ENCODE data around the gene WIPF1. TPM values are rescaled to one million over a fixed set of nuclear protein-coding genes. Genes with fewer than 3 reads are reported as not detected.
"Not testable (repeated sequence)": the region's sequence is repeated elsewhere in the genome, so short reads cannot be mapped to it uniquely, and the experiment has no call there.

WIPF1 gene
- total and polyA plus RNA-seq, 4 experiments from 2014 or later: 79.2 to 484 (median 326) TPM

- Mint-ChIP-seq H3K36me3 (peaks cover 4 to 13% of the 10 kb centered on the region in 2 donors), H3K27ac (peak overlapping the region in 2 of 7 donors; percentile 13 to 22), H3K4me1 (peaks cover 16 to 20% (median 16%) of the 10 kb centered on the region in 4 donors)
- POLR2A ChIA-PET (ENCODE audit: partially characterized antibody): interaction anchor here (1.1 to 1.8 kb wide), 4 partner anchors 10 to 61 kb away, joined by 3 to 5 read pairs (median 4); partner anchors contain the start of gene GPR155
- H3K36me3 ChIP-seq (ENCODE audit: insufficient read depth, low read length); intact Hi-C loops (cut with micrococcal nuclease); H3K4me3 ChIP-seq (ENCODE audit: low read length in 2 of 2); H3K9me3 ChIP-seq (ENCODE audit: control insufficient read depth in 1 of 2, low read length in 2 of 2); H3K9me3 Mint-ChIP-seq; H3K4me1 ChIP-seq (ENCODE audit: insufficient read depth, low read length); H3K27ac ChIP-seq (ENCODE audit: low read depth, low read length); H3K27me3 Mint-ChIP-seq; H3K4me3 Mint-ChIP-seq; H3K27me3 ChIP-seq (ENCODE audit: insufficient read depth, low read length); DNase-seq: not testable (repeated sequence)
- CTCF ChIA-PET (ENCODE audit: partially characterized antibody): interaction anchor here (0.7 to 3.2 kb wide), 6 partner anchors 49 to 86 kb away, joined by 3 to 58 read pairs (median 6); partner anchors contain the start of gene GPR155
Measured at GRCh38 chr2:174548021-174548420, 49.6 kb downstream of the WIPF1 start.

GRCh38 chr2:174546519-174547506, 50.8 kb downstream of the WIPF1 start:
- no peak overlapping the region for H3K4me3 ChIP-seq (ENCODE audit: low read length in 2 of 2)
- POLR2A ChIA-PET (ENCODE audit: partially characterized antibody): interaction anchor here (0.6 to 1.8 kb wide), 11 partner anchors 8 to 167 kb away, joined by 3 to 6 read pairs (median 3); partner anchors contain the start of gene GPR155

GRCh38 chr2:174545240-174545639, 52.4 kb downstream of the WIPF1 start:
- Histone ChIP-seq H3K9me3 (ENCODE audit: control insufficient read depth in 1 of 2, low read length in 2 of 2) (no peaks in the 10 kb centered on the region), H3K36me3 (ENCODE audit: insufficient read depth, low read length) (no peaks in the 10 kb centered on the region), H3K4me1 (ENCODE audit: insufficient read depth, low read length) (no peaks in the 10 kb centered on the region), H3K27ac (ENCODE audit: low read depth, low read length) (no peak overlapping the region), H3K4me3 (ENCODE audit: low read length in 2 of 2) (no peak overlapping the region), H3K27me3 (ENCODE audit: insufficient read depth, low read length) (no peaks in the 10 kb centered on the region)
- no peak overlapping the region for H3K4me3 Mint-ChIP-seq
- H3K36me3 Mint-ChIP-seq: peaks cover 4 to 13% of the 10 kb centered on the region in 2 donors
- CTCF ChIA-PET (ENCODE audit: partially characterized antibody): no interaction called here
- peak overlapping the region in 2 of 7 donors; percentile 13 to 41 for H3K27ac Mint-ChIP-seq
- H3K27me3 Mint-ChIP-seq: no peaks in the 10 kb centered on the region
- peaks cover 0 to 8% (median 5%) of the 10 kb centered on the region in 4 donors for H3K4me1 Mint-ChIP-seq
- intact Hi-C loops (cut with micrococcal nuclease): no loop called here
- DNase-seq: no peak
- POLR2A ChIA-PET (ENCODE audit: partially characterized antibody): no interaction called here
- peaks cover 0 to 2% (median 0%) of the 10 kb centered on the region in 8 donors for H3K9me3 Mint-ChIP-seq

More at GRCh38 chr2:174546519-174547506, 50.8 kb downstream of the WIPF1 start:
- peak in 3 of 5 donors; percentile 15 to 34 (median 28) for DNase-seq
- Histone ChIP-seq H3K27me3 (ENCODE audit: insufficient read depth, low read length) (no peaks in the 10 kb centered on the region), H3K36me3 (ENCODE audit: insufficient read depth, low read length) (no peaks in the 10 kb centered on the region), H3K9me3 (ENCODE audit: control insufficient read depth in 1 of 2, low read length in 2 of 2) (no peaks in the 10 kb centered on the region), H3K4me1 (ENCODE audit: insufficient read depth, low read length) (no peaks in the 10 kb centered on the region), H3K27ac (ENCODE audit: low read depth, low read length) (no peak overlapping the region)
- Mint-ChIP-seq H3K36me3 (peaks cover 4 to 13% of the 10 kb centered on the region in 2 donors), H3K27ac (peak overlapping the region; percentile 0 to 84 (median 42)), H3K27me3 (no peaks in the 10 kb centered on the region), H3K4me1 (peaks cover 5 to 10% (median 9%) of the 10 kb centered on the region in 4 donors), H3K4me3 (peak overlapping the region in 1 of 8 donors; percentile 63), H3K9me3 (peaks cover 0 to 2% (median 0%) of the 10 kb centered on the region in 8 donors)
- intact Hi-C loops (cut with micrococcal nuclease): loop anchor here (1.0 kb wide), 1 partner anchor 85 kb away; no protein-coding TSS in a partner anchor
- CTCF ChIA-PET (ENCODE audit: partially characterized antibody): interaction anchor here (0.6 to 3.2 kb wide), 8 partner anchors 9 to 90 kb away, joined by 3 to 58 read pairs (median 6); partner anchors contain the start of gene GPR155

- H3K9me3 Mint-ChIP-seq: peaks cover 0 to 2% (median 0%) of the 10 kb centered on the region in 8 donors
- H3K27me3 ChIP-seq (ENCODE audit: insufficient read depth, low read length): no peaks in the 10 kb centered on the region
- CTCF ChIA-PET (ENCODE audit: partially characterized antibody): no interaction called here
- H3K36me3 ChIP-seq (ENCODE audit: insufficient read depth, low read length): no peaks in the 10 kb centered on the region
- no peak overlapping the region for H3K4me3 ChIP-seq (ENCODE audit: low read length in 2 of 2)
- POLR2A ChIA-PET (ENCODE audit: partially characterized antibody): no interaction called here
- no peaks in the 10 kb centered on the region for H3K9me3 ChIP-seq (ENCODE audit: control insufficient read depth in 1 of 2, low read length in 2 of 2)
- no peaks in the 10 kb centered on the region for H3K4me1 ChIP-seq (ENCODE audit: insufficient read depth, low read length)
- no peaks in the 10 kb centered on the region for H3K27me3 Mint-ChIP-seq
- H3K4me1 Mint-ChIP-seq: peaks cover 0 to 8% (median 5%) of the 10 kb centered on the region in 4 donors
- H3K27ac Mint-ChIP-seq: peak overlapping the region in 2 of 7 donors; percentile 13 to 41
- no peak for DNase-seq
- intact Hi-C loops (cut with micrococcal nuclease): no loop called here
- no peak overlapping the region for H3K27ac ChIP-seq (ENCODE audit: low read depth, low read length)
- peaks cover 4 to 13% of the 10 kb centered on the region in 2 donors for H3K36me3 Mint-ChIP-seq
- no peak overlapping the region for H3K4me3 Mint-ChIP-seq
Measured at GRCh38 chr2:174544802-174545201, 52.8 kb downstream of the WIPF1 start.

GRCh38 chr2:174544156-174544555, 53.4 kb downstream of the WIPF1 start:
- Mint-ChIP-seq H3K36me3 (peaks cover 4 to 13% of the 10 kb centered on the region in 2 donors), H3K27ac (no peak overlapping the region), H3K4me1 (peaks cover 5 to 12% (median 7%) of the 10 kb centered on the region in 4 donors), H3K9me3 (peaks cover 0 to 2% (median 0%) of the 10 kb centered on the region in 8 donors), H3K27me3 (no peaks in the 10 kb centered on the region), H3K4me3 (no peak overlapping the region)
- H3K9me3 ChIP-seq (ENCODE audit: control insufficient read depth in 1 of 2, low read length in 2 of 2): no peaks in the 10 kb centered on the region
- intact Hi-C loops (cut with micrococcal nuclease): no loop called here
- H3K4me1 ChIP-seq (ENCODE audit: insufficient read depth, low read length): no peaks in the 10 kb centered on the region
- no peak overlapping the region for H3K4me3 ChIP-seq (ENCODE audit: low read length in 2 of 2)
- no peak for DNase-seq
- H3K27ac ChIP-seq (ENCODE audit: low read depth, low read length): no peak overlapping the region
- no peaks in the 10 kb centered on the region for H3K27me3 ChIP-seq (ENCODE audit: insufficient read depth, low read length)
- CTCF ChIA-PET (ENCODE audit: partially characterized antibody): interaction anchor here (2.2 kb wide), 1 partner anchor 145 kb away, joined by 4 read pairs; no protein-coding TSS in a partner anchor
- POLR2A ChIA-PET (ENCODE audit: partially characterized antibody): interaction anchor here (1.5 kb wide), 1 partner anchor 10 kb away, joined by 8 read pairs; no protein-coding TSS in a partner anchor
- no peaks in the 10 kb centered on the region for H3K36me3 ChIP-seq (ENCODE audit: insufficient read depth, low read length)

GRCh38 chr2:174540893-174541292, 56.7 kb downstream of the WIPF1 start:
- no peaks in the 10 kb centered on the region for H3K36me3 Mint-ChIP-seq

More at GRCh38 chr2:174540893-174541292, 56.7 kb downstream of the WIPF1 start:
- no peak overlapping the region for H3K4me3 ChIP-seq (ENCODE audit: low read length in 2 of 2)
- H3K27ac ChIP-seq (ENCODE audit: low read depth, low read length): no peak overlapping the region
- ChIA-PET POLR2A (ENCODE audit: partially characterized antibody) (no interaction called here), CTCF (ENCODE audit: partially characterized antibody) (no interaction called here)
- intact Hi-C loops (cut with micrococcal nuclease): no loop called here
- DNase-seq: no peak
- no peak overlapping the region for H3K27ac Mint-ChIP-seq
- no peaks in the 10 kb centered on the region for H3K27me3 ChIP-seq (ENCODE audit: insufficient read depth, low read length)
- H3K4me3 Mint-ChIP-seq: no peak overlapping the region
- H3K4me1 ChIP-seq (ENCODE audit: insufficient read depth, low read length): no peaks in the 10 kb centered on the region
- H3K9me3 ChIP-seq (ENCODE audit: control insufficient read depth in 1 of 2, low read length in 2 of 2): no peaks in the 10 kb centered on the region
- H3K9me3 Mint-ChIP-seq: no peaks in the 10 kb centered on the region
- no peaks in the 10 kb centered on the region for H3K36me3 ChIP-seq (ENCODE audit: insufficient read depth, low read length)
- H3K4me1 Mint-ChIP-seq: peaks cover 3 to 10% (median 7%) of the 10 kb centered on the region in 4 donors
- no peaks in the 10 kb centered on the region for H3K27me3 Mint-ChIP-seq

All from CD4-positive, alpha-beta memory T cell (primary cell).